IMR-90 (cell line): Measurements from ENCODE around the gene TM4SF1. TPM values are rescaled to one million over a fixed set of nuclear protein-coding genes. Genes with fewer than 3 reads are reported as not detected.

Experiments
- ATAC-seq: fragments of 200-7000 bp; cut with Tn5 transposase; 2 replicates; pipeline ENCODE4 v1.9.1; 2020; ENCODE audit warnings: low read depth, mild to moderate bottlenecking, moderate library complexity
- BruUV-seq: library from RNA; stranded (reverse); fragments of 400-500 nt; replicated peaks from 2 replicates; lab custom pipeline; 2021; lab: Mats Ljungman, UMichigan
- CTCF ChIA-PET: fragments of 300-600 bp; formaldehyde crosslinking; extraction: SDS; loops from one replicate; lab custom pipeline; 2021; ENCODE audit warnings: antibody characterized with exemption; lab: Yijun Ruan, JAX
- POLR2A ChIA-PET: fragments of 300-600 bp; sonication (Branson Sonifier 250); formaldehyde crosslinking; loops from one replicate; lab custom pipeline; 2022; ENCODE audit warnings: antibody characterized with exemption; ENCODE audit not compliant: unreplicated experiment; lab: Charles Lee
- DNase-seq: peaks from one replicate; pipeline ENCODE4 v3.0.0; 2013
- H2AFZ ChIP-seq: replicated peaks from 2 replicates; pipeline ENCODE3; 2013; ENCODE audit warnings: low read length, mild to moderate bottlenecking; ENCODE audit not compliant: poor library complexity
- H2AK5ac ChIP-seq: 2 replicates; pipeline ENCODE4 v1.6.1; 2013; ENCODE audit warnings: low read depth, low read length, inconsistent platforms
- H2AK9ac ChIP-seq: replicated peaks from 2 replicates; pipeline ENCODE3; 2013; ENCODE audit warnings: mild to moderate bottlenecking, low read depth, low read length, moderate library complexity; ENCODE audit not compliant: poor library complexity
- H2BK120ac ChIP-seq: 2 replicates; pipeline ENCODE4 v1.6.1; 2013; ENCODE audit warnings: low read depth, low read length, inconsistent platforms
- H2BK15ac ChIP-seq: 3 replicates; pipeline ENCODE4 v1.6.1; 2013; ENCODE audit warnings: low read depth, low read length, inconsistent platforms
- H2BK20ac ChIP-seq: 2 replicates; pipeline ENCODE4 v1.6.1; 2013; ENCODE audit warnings: low read depth, mild to moderate bottlenecking, inconsistent platforms, low read length, moderate library complexity
- H2BK5ac ChIP-seq: 2 replicates; pipeline ENCODE4 v1.6.1; 2013; ENCODE audit warnings: mild to moderate bottlenecking, low read depth, low read length, inconsistent platforms; ENCODE audit not compliant: poor library complexity, severe bottlenecking
- H3K14ac ChIP-seq: replicated peaks from 2 replicates; pipeline ENCODE4 v1.6.1; 2013; ENCODE audit warnings: low read depth, low read length, inconsistent platforms
- H3K18ac ChIP-seq: 2 replicates; pipeline ENCODE4 v1.6.1; 2013; ENCODE audit warnings: low read depth, low read length, control low read depth
- H3K23ac ChIP-seq: 2 replicates; pipeline ENCODE4 v1.6.1; 2013; ENCODE audit warnings: low read depth, low read length, inconsistent platforms
- H3K27ac ChIP-seq: 2 replicates; pipeline ENCODE4 v1.5.1; 2013; ENCODE audit warnings: mild to moderate bottlenecking, control low read depth, low read length; ENCODE audit not compliant: insufficient read depth
- H3K27me3 ChIP-seq: 2 replicates; pipeline ENCODE4 v1.6.1; 2013; ENCODE audit warnings: low read length; ENCODE audit not compliant: control insufficient read depth, insufficient read depth
- H3K36me3 ChIP-seq: 2 replicates; pipeline ENCODE4 v1.6.1; 2013; ENCODE audit warnings: low read length, mixed read lengths; ENCODE audit not compliant: control insufficient read depth, insufficient read depth
- H3K4ac ChIP-seq: 2 replicates; pipeline ENCODE4 v1.6.1; 2013; ENCODE audit warnings: low read depth, low read length, inconsistent platforms
- H3K4me1 ChIP-seq: 2 replicates; pipeline ENCODE4 v1.6.1; 2013; ENCODE audit warnings: low read length, mixed read lengths; ENCODE audit not compliant: control insufficient read depth, insufficient read depth
- H3K4me2 ChIP-seq: 2 replicates; pipeline ENCODE4 v1.6.1; 2013; ENCODE audit warnings: low read depth, mild to moderate bottlenecking, control low read depth, low read length, moderate library complexity
- H3K4me3 ChIP-seq: 2 replicates; pipeline ENCODE4 v1.5.1; 2013; ENCODE audit warnings: low read depth, mild to moderate bottlenecking, control low read depth, low read length, moderate library complexity; ENCODE audit not compliant: insufficient read depth
- H3K56ac ChIP-seq: 2 replicates; pipeline ENCODE4 v1.6.1; 2013; ENCODE audit warnings: low read length, inconsistent platforms; ENCODE audit not compliant: insufficient read depth; ENCODE audit errors: extremely low read depth
- H3K79me1 ChIP-seq, 2 experiments: 2 replicates each; pipeline ENCODE4 v1.6.1; 2013; ENCODE audit warnings: low read length in 2 of 2, inconsistent platforms in 1 of 2, low read depth in 1 of 2
- H3K9ac ChIP-seq: 2 replicates; pipeline ENCODE4 v1.6.1; 2013; ENCODE audit warnings: low read depth, low read length, control low read depth
- H3K9me1 ChIP-seq: 2 replicates; pipeline ENCODE4 v1.6.1; 2013; ENCODE audit warnings: low read length, inconsistent platforms; ENCODE audit not compliant: insufficient read depth
- H3K9me3 ChIP-seq: 2 replicates; pipeline ENCODE4 v1.6.1; 2013; ENCODE audit warnings: low read length; ENCODE audit not compliant: control insufficient read depth, insufficient read depth
- H4K20me1 ChIP-seq: 2 replicates; pipeline ENCODE4 v1.6.1; 2013; ENCODE audit warnings: low read length, inconsistent platforms; ENCODE audit not compliant: insufficient read depth
- H4K5ac ChIP-seq: 2 replicates; pipeline ENCODE4 v1.6.1; 2013; ENCODE audit warnings: mild to moderate bottlenecking, low read depth, low read length, control low read depth
- H4K8ac ChIP-seq, 2 experiments: 2 replicates each; pipeline ENCODE4 v1.6.1; 2013; ENCODE audit warnings: low read depth in 2 of 2, low read length in 2 of 2, control low read depth in 1 of 2, inconsistent platforms in 1 of 2
- H4K91ac ChIP-seq: 2 replicates; pipeline ENCODE4 v1.6.1; 2013; ENCODE audit warnings: low read depth, low read length, inconsistent platforms; ENCODE audit not compliant: insufficient read depth
- CEBPB ChIP-seq: IDR thresholded peaks from 2 replicates; pipeline ENCODE4 v1.6.1; 2012; ENCODE audit warnings: low read depth, low read length, improper control_type of control experiment
- CHD1 ChIP-seq: IDR thresholded peaks from 2 replicates; pipeline ENCODE4 v1.6.1; 2012; ENCODE audit warnings: low read depth, low read length, improper control_type of control experiment
- MXI1 ChIP-seq: IDR thresholded peaks from 2 replicates; pipeline ENCODE4 v1.6.1; 2012; ENCODE audit warnings: low read depth, mild to moderate bottlenecking, low read length, moderate library complexity, borderline replicate concordance
- RCOR1 ChIP-seq: IDR thresholded peaks from 2 replicates; pipeline ENCODE4 v1.6.1; 2012; ENCODE audit warnings: mild to moderate bottlenecking, low read length, improper control_type of control experiment; ENCODE audit not compliant: insufficient replicate concordance
- RFX5 ChIP-seq: IDR thresholded peaks from 2 replicates; pipeline ENCODE4 v1.8.0; 2012; ENCODE audit warnings: low read depth, mild to moderate bottlenecking, low read length, moderate library complexity
- SMC3 ChIP-seq: fragments of 150-350 bp; IDR thresholded peaks from 2 replicates; pipeline ENCODE4 v1.6.1; 2016; ENCODE audit warnings: low read depth, mild to moderate bottlenecking, antibody characterized with exemption, low read length, moderate library complexity
- WGBS, 2 experiments: methylation state at CpG; one replicate each; pipeline versions ENCODE4 v1.1.5 to v1.1.7; 2013; ENCODE audit warnings: missing lambda C conversion rate in 2 of 2; ENCODE audit not compliant: insufficient read length in 1 of 2; ENCODE audit errors: extremely low coverage in 2 of 2; 5-methylcytosine and 5-hydroxymethylcytosine counted together
- dilution Hi-C: fragments of 300-500 bp; cut with HindIII; formaldehyde crosslinking; loops from one replicate; pipeline ENCODE4 v1.14.3; 2018; ENCODE audit warnings: low sequenced_read_pairs; ENCODE audit not compliant: unreplicated experiment
- in situ Hi-C: fragments of 300-500 bp; cut with MboI; formaldehyde crosslinking; loops from 3 replicates; pipeline ENCODE4 v1.14.3; 2019; ENCODE audit warnings: low sequenced_read_pairs, inconsistent platforms, mixed read lengths
- intact Hi-C: fragments of 100-400 bp; cut with micrococcal nuclease; formaldehyde crosslinking; loops from 2 replicates; pipeline ENCODE4 v1.10.0; 2022
- polyA plus RNA-seq, 3 experiments: library from polyadenylated mRNA; depleted of rRNA; stranded (reverse); fragments of >200 nt; gene quantifications; 2 replicates each; pipeline ENCODE4 v1.2.3, GENCODE V29; 2012; ENCODE audit warnings: low replicate concordance in 1 of 3
- total RNA-seq: library from RNA; depleted of rRNA; stranded (reverse); fragments of >200 nt; gene quantifications from 2 replicates; pipeline ENCODE4 v1.2.3, GENCODE V29; 2012
- TF ChIP-seq, protein P1 (sequence below): fragments of 150-350 bp; IDR thresholded peaks from 2 replicates; pipeline ENCODE4 v1.6.1; 2017; ENCODE audit warnings: mild to moderate bottlenecking, antibody characterized with exemption, low read length, low read depth
- TF ChIP-seq, protein P2 (sequence below): fragments of 150-350 bp; IDR thresholded peaks from 2 replicates; pipeline ENCODE4 v1.6.1; 2016; ENCODE audit warnings: low read depth, mild to moderate bottlenecking, low read length, moderate library complexity, borderline replicate concordance
- TF ChIP-seq, protein P3 (sequence below): conservative IDR thresholded peaks from 2 replicates; pipeline ENCODE4 v1.5.1; 2012; ENCODE audit warnings: mild to moderate bottlenecking, low read depth, low read length, improper control_type of control experiment

The TM4SF1 gene
- total and polyA plus RNA-seq, 2 of the 4 experiments (the other 2 are of a cell fraction), result 232 to 302 TPM

DNA sequence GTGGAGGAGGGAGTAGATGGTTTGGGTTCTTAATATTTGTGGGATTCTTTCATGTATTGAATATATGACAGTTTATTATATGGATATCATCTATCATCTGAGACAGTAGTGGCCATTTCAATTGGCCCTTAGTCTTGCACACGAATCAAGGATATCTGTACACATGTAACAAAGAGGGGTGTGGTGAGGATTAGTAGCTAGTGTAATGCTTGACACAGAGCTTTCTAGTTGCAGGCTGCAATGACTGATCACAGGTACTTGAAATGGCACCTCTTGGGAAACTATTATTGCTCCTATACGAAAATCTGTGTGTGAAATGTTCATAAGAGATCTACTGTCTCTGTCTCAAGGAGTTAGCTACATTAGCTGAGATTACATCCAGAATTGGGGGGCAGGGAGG, 12.8 kb downstream of the TM4SF1 start:
- Histone ChIP-seq H3K23ac (no peak overlapping the region), H3K14ac (no peak overlapping the region), H4K5ac (no peak overlapping the region), H3K27me3 (no peaks in the 10 kb centered on the region), H3K56ac (no peak overlapping the region), H4K20me1 (no peaks in the 10 kb centered on the region), H3K4me3 (no peak overlapping the region), H3K9ac (no peak overlapping the region), H3K18ac (no peak overlapping the region), H2AK5ac (peak overlapping the region; percentile 81; the same call in 1 of the 2 replicates), H2BK15ac (peak overlapping the region; percentile 67; the same call in 1 of the 3 replicates), H4K8ac (no peak overlapping the region), H3K79me1 (no peaks in the 10 kb centered on the region), H3K27ac (no peak overlapping the region), H2AFZ (no peak overlapping the region), H4K91ac (no peak overlapping the region), H3K4ac (no peak overlapping the region), H2BK20ac (no peak overlapping the region), H3K4me2 (no peak overlapping the region), H2BK5ac (no peak overlapping the region), H3K9me3 (no peaks in the 10 kb centered on the region), H3K4me1 (peaks cover 2% of the 10 kb centered on the region), H3K9me1 (0 out of 2 replicates have a peak, but pooled peaks cover 5% of the 10 kb centered on the region), H2BK120ac (no peak overlapping the region; the same call in 1 of the 2 replicates), H2AK9ac (no peak overlapping the region), H3K36me3 (peaks cover 2% of the 10 kb centered on the region)
- in situ Hi-C loops (no loop called here), intact Hi-C loops (no loop called here), dilution Hi-C loops (no loop called here)
- no peak for TF ChIP-seq MXI1
- TF ChIP-seq, protein P1, sequence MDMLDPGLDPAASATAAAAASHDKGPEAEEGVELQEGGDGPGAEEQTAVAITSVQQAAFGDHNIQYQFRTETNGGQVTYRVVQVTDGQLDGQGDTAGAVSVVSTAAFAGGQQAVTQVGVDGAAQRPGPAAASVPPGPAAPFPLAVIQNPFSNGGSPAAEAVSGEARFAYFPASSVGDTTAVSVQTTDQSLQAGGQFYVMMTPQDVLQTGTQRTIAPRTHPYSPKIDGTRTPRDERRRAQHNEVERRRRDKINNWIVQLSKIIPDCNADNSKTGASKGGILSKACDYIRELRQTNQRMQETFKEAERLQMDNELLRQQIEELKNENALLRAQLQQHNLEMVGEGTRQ, result no peak
- TF ChIP-seq RCOR1, result no peak
- TF ChIP-seq, protein P2, sequence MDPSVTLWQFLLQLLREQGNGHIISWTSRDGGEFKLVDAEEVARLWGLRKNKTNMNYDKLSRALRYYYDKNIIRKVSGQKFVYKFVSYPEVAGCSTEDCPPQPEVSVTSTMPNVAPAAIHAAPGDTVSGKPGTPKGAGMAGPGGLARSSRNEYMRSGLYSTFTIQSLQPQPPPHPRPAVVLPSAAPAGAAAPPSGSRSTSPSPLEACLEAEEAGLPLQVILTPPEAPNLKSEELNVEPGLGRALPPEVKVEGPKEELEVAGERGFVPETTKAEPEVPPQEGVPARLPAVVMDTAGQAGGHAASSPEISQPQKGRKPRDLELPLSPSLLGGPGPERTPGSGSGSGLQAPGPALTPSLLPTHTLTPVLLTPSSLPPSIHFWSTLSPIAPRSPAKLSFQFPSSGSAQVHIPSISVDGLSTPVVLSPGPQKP, result no peak
- no peak for TF ChIP-seq CEBPB
- no peak for TF ChIP-seq CHD1
- TF ChIP-seq RFX5, result no peak
- TF ChIP-seq SMC3, result no peak
- TF ChIP-seq, protein P3, sequence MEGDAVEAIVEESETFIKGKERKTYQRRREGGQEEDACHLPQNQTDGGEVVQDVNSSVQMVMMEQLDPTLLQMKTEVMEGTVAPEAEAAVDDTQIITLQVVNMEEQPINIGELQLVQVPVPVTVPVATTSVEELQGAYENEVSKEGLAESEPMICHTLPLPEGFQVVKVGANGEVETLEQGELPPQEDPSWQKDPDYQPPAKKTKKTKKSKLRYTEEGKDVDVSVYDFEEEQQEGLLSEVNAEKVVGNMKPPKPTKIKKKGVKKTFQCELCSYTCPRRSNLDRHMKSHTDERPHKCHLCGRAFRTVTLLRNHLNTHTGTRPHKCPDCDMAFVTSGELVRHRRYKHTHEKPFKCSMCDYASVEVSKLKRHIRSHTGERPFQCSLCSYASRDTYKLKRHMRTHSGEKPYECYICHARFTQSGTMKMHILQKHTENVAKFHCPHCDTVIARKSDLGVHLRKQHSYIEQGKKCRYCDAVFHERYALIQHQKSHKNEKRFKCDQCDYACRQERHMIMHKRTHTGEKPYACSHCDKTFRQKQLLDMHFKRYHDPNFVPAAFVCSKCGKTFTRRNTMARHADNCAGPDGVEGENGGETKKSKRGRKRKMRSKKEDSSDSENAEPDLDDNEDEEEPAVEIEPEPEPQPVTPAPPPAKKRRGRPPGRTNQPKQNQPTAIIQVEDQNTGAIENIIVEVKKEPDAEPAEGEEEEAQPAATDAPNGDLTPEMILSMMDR, result no peak
- BruUV-seq, result no TSS peak
- ChIA-PET CTCF (no interaction called here), POLR2A (no interaction called here)
- no peak for DNase-seq
- WGBS, 2 experiments, result no CpG with 5 or more reads among the region's 2 CpGs
- ATAC-seq, result no peak
